Left lung (tissue), 10 donors: ENCODE measurements around the gene LRFN4. TPM values are rescaled to one million over a fixed set of nuclear protein-coding genes. Genes with fewer than 3 reads are reported as not detected.

Experiments used
- ATAC-seq: fragments of 200-7000 bp; cut with Tn5 transposase; one replicate; pipeline ENCODE4 v1.9.1; 2020; ENCODE audit warnings: moderate library complexity
- DNase-seq, 4 donors: peaks; one replicate each; pipeline ENCODE4 v3.0.0-alpha.2; 2013 to 2020
- H3K27ac ChIP-seq, 2 donors: fragments of 200-600 bp; sonication (generic) in 1 of 2; one replicate each; pipeline versions ENCODE4 v1.5.0 to v1.8.0; 2020 to 2021
- H3K27me3 ChIP-seq, 2 donors: fragments of 200-600 bp; sonication (generic) in 1 of 2; one replicate each; pipeline versions ENCODE4 v1.5.0 to v1.8.0; 2020 to 2021
- H3K36me3 ChIP-seq, 2 donors: fragments of 200-600 bp; sonication (generic) in 1 of 2; one replicate each; pipeline versions ENCODE4 v1.5.0 to v1.8.0; 2020 to 2021
- H3K4me1 ChIP-seq, 2 donors: fragments of 200-600 bp; one replicate each; pipeline ENCODE4 v1.8.0; 2021
- H3K4me3 ChIP-seq, 2 donors: fragments of 200-600 bp; sonication (generic) in 1 of 2; one replicate each; pipeline versions ENCODE4 v1.5.0 to v1.8.0; 2020 to 2021; ENCODE audit warnings: mild to moderate bottlenecking in 1 of 2
- H3K9me3 ChIP-seq, 2 donors: fragments of 200-600 bp; sonication (generic) in 1 of 2; one replicate each; pipeline versions ENCODE4 v1.5.0 to v1.8.0; 2020 to 2021
- intact Hi-C, 2 donors: fragments of 100-400 bp; cut with DNase I; formaldehyde crosslinking; loops; one replicate each; pipeline versions ENCODE4 v1.11.2 to v1.14.2; 2022
- polyA plus RNA-seq, 6 donors: library from polyadenylated mRNA; unstranded; fragments of 120-200 nt; gene quantifications; one replicate each; pipeline ENCODE4 v1.2.1, GENCODE V29; 2013; ENCODE audit not compliant: insufficient read length in 6 of 6
- total RNA-seq, 2 donors: library from RNA; stranded (reverse); fragmentation: NEBNext Ultra II Directional; extraction: Animal tissue kit (Norgen Biotek cat#: 25700); gene quantifications; one replicate each; pipeline ENCODE4 v1.2.1, GENCODE V29; 2021
- TF ChIP-seq, protein P1 (sequence below), 2 donors: fragments of 200-600 bp; sonication (generic) in 1 of 2; IDR thresholded peaks; one replicate each; pipeline versions ENCODE4 v1.5.0 to v1.8.0; 2021; ENCODE audit warnings: antibody characterized with exemption in 2 of 2
- donor health status: DM: no; HTN: yes; CAD: no.
- donor health status: DM: no; HTN: no; CAD: no.

LRFN4 gene
- total and polyA plus RNA-seq, 8 donors = 6.1 to 21.1 (median 11.9) TPM

DNA sequence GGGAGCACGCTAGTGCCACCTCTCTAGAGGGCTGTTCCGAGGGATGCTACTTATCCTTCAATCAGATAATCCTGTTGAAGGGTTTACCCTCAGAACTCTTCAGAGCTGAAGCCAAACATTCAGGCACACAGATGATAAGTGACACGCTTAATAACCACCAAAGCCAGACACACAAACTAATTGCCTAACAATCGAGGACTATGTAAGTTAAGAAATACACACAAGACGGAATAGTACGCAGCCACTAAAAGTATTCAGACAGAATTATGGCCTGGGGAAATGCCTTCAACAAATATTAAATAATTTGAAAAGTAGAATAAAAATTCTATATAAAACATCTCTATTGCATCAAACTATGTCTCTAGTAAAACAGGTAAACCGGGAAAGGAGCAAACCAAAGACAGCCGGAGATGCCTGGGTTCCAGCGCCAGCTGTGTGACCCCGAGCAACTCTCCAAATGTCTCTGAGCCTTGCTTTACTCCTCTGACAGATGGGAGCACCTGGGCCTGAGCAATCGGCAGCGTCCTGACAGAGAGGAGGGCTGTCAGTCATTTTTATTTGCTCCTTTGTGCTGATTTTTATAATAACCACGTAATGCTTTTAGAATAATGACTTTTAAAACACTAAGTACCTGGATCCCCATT lies 11.3 kb downstream of the LRFN4 start:
- DNase-seq (no peak), ATAC-seq (no peak)
- no peak overlapping the region for H3K4me3 ChIP-seq
- TF ChIP-seq, protein P1, sequence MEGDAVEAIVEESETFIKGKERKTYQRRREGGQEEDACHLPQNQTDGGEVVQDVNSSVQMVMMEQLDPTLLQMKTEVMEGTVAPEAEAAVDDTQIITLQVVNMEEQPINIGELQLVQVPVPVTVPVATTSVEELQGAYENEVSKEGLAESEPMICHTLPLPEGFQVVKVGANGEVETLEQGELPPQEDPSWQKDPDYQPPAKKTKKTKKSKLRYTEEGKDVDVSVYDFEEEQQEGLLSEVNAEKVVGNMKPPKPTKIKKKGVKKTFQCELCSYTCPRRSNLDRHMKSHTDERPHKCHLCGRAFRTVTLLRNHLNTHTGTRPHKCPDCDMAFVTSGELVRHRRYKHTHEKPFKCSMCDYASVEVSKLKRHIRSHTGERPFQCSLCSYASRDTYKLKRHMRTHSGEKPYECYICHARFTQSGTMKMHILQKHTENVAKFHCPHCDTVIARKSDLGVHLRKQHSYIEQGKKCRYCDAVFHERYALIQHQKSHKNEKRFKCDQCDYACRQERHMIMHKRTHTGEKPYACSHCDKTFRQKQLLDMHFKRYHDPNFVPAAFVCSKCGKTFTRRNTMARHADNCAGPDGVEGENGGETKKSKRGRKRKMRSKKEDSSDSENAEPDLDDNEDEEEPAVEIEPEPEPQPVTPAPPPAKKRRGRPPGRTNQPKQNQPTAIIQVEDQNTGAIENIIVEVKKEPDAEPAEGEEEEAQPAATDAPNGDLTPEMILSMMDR (IDR thresholded peaks at IDR 0.05) = no peak
- H3K36me3 ChIP-seq = peaks cover 0 to 8% of the 10 kb centered on the region in 2 donors
- no peaks in the 10 kb centered on the region for H3K9me3 ChIP-seq
- peaks cover 0 to 7% of the 10 kb centered on the region in 2 donors for H3K4me1 ChIP-seq
- intact Hi-C loops = no loop called here
- no peaks in the 10 kb centered on the region for H3K27me3 ChIP-seq
- H3K27ac ChIP-seq = no peak overlapping the region

- peak in 1 of 4 donors; percentile 89 for DNase-seq
- Histone ChIP-seq H3K4me3 (no peak overlapping the region), H3K4me1 (peaks cover 0 to 7% of the 10 kb centered on the region in 2 donors), H3K36me3 (peaks cover 0 to 8% of the 10 kb centered on the region in 2 donors), H3K9me3 (no peaks in the 10 kb centered on the region), H3K27me3 (no peaks in the 10 kb centered on the region), H3K27ac (no peak overlapping the region)
- TF ChIP-seq, protein P1 (IDR thresholded peaks at IDR 0.05) = peak in 1 of 2 donors; percentile 30
- intact Hi-C loops = no loop called here
- ATAC-seq = peak; percentile 87
Observed at GRCh38 chr11:66868726-66869566, 12.1 kb downstream of the LRFN4 start.

- Histone ChIP-seq H3K9me3 (no peaks in the 10 kb centered on the region), H3K36me3 (peaks cover 0 to 8% of the 10 kb centered on the region in 2 donors), H3K27me3 (no peaks in the 10 kb centered on the region), H3K27ac (no peak overlapping the region), H3K4me3 (no peak overlapping the region), H3K4me1 (peaks cover 0 to 7% of the 10 kb centered on the region in 2 donors)
- TF ChIP-seq, protein P1 (IDR thresholded peaks at IDR 0.05) = no peak
- intact Hi-C loops = no loop called here
- DNase-seq = peak in 1 of 4 donors; percentile 61
- no peak for ATAC-seq
Observed at GRCh38 chr11:66869567-66869870, 12.7 kb downstream of the LRFN4 start.

DNA sequence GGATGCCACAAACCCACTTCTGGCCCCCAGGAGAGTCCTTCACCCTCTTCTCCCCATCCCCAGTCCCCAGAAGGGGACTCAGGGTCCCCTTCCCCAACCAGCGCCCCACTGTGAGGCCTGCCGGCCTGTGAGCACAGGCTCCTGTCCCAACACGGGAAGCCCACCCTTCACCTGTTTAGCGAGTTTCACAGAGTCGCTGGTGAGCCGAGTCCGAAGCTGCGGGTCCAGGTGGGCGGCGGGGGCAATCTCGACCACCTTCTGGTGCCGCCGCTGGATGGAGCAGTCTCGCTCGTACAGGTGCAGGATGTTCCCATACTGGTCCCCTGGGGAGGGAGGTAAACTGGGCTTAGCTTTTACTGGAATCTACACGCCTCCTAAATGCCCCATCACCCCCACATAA lies 13.3 kb downstream of the LRFN4 start:
- Histone ChIP-seq H3K36me3 (peaks cover 0 to 8% of the 10 kb centered on the region in 2 donors), H3K9me3 (no peaks in the 10 kb centered on the region), H3K27me3 (no peaks in the 10 kb centered on the region), H3K27ac (no peak overlapping the region), H3K4me1 (peaks cover 0 to 7% of the 10 kb centered on the region in 2 donors), H3K4me3 (no peak overlapping the region)
- peak in 1 of 4 donors; percentile 78 for DNase-seq
- intact Hi-C loops = no loop called here
- TF ChIP-seq, protein P1 (IDR thresholded peaks at IDR 0.05) = no peak
- no peak for ATAC-seq
